ENCODE measurements around the gene PCDH9.

- no peak for TF ChIP-seq CTCF (IDR thresholded peaks at IDR 0.05; ENCODE audit: low read depth, low read length)
- TF ChIP-seq EZH2phosphoT487 (IDR thresholded peaks at IDR 0.05; ENCODE audit: low read depth), result no peak
These were observed 824.0 kb downstream of the PCDH9 start for GRCh38 chr13:66405908-66406802.

Data from OCI-LY3 (cell line).